Measurements from ENCODE around the gene RAPH1. TPM values are rescaled to one million over a fixed set of nuclear protein-coding genes. Genes with fewer than 3 reads are reported as not detected.

RAPH1 gene
- total RNA-seq, 1 experiment from 2014 or later: 7.0 TPM

GRCh38 chr2:203346612-203347011 is 188.5 kb downstream of the RAPH1 start:
- H3K9ac ChIP-seq (ENCODE audit: low read length): no peak overlapping the region
- H2AFZ ChIP-seq (ENCODE audit: low read length): no peak overlapping the region
- H3K27me3 ChIP-seq (ENCODE audit: low read length): no peaks in the 10 kb centered on the region
- H4K20me1 ChIP-seq (ENCODE audit: low read length): no peaks in the 10 kb centered on the region
- H3F3A ChIP-seq (ENCODE audit: low read length, unreplicated experiment): no peaks in the 10 kb centered on the region
- no peaks in the 10 kb centered on the region for H3K9me2 ChIP-seq (replicated peaks; ENCODE audit: low read length)
- no peak for TF ChIP-seq EZH2 (IDR thresholded peaks at IDR 0.05; ENCODE audit: low read length, unreplicated experiment)
- TF ChIP-seq CTCF (conservative IDR thresholded peaks at IDR 0.05; ENCODE audit: low read depth, low read length): no peak
- TF ChIP-seq EZH2phosphoT487 (IDR thresholded peaks at IDR 0.05; ENCODE audit: borderline replicate concordance, low read length): no peak
- no peak overlapping the region for H3K4me2 ChIP-seq (ENCODE audit: low read length)
- no peak overlapping the region for H3K27ac ChIP-seq (ENCODE audit: low read length)
- H3K9me3 ChIP-seq (ENCODE audit: low read length): no peaks in the 10 kb centered on the region
- H3K4me3 ChIP-seq (ENCODE audit: low read length): no peak overlapping the region
- no peak for DNase-seq
- ChIA-PET POLR2A (ENCODE audit: unreplicated experiment) (no interaction called here), CTCF (no interaction called here)
- BruUV-seq (replicated peaks): no TSS peak
- ATAC-seq: no peak
- peaks cover 91% of the 10 kb centered on the region for H3K79me2 ChIP-seq (ENCODE audit: low read length)
- intact Hi-C loops (cut with micrococcal nuclease): no loop called here
- H3K4me1 ChIP-seq (ENCODE audit: insufficient read depth, low read length): peaks cover 9% of the 10 kb centered on the region
- H3K36me3 ChIP-seq (ENCODE audit: low read depth, low read length): peaks cover 9% of the 10 kb centered on the region; the same call in 1 of the 2 replicates

DNA sequence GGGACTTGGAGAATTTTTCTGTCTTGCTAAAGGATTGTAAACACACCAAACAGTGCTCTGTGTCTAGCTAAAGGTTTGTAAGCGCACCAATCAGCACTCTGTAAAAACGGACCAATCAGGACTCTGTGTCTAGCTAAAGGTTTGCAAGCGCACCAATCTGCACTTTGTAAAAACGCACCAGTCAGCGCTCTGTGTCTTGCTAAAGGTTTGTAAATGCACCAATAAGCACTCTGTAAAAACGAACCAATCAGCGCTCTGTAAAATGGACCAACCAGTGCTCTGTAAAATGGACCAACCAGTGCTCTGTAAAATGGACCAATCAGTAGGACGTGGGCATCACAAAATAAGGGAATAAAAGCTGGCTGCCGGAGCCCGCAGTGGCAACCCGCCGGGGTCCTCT is 190.4 kb downstream of the RAPH1 start:
- no peaks in the 10 kb centered on the region for H3K27me3 ChIP-seq (ENCODE audit: low read length)
- intact Hi-C loops (cut with micrococcal nuclease): loop anchor here (5.0 kb wide), 1 partner anchor 43 kb away; no protein-coding TSS in a partner anchor
- ATAC-seq (no peak), DNase-seq (no peak)
- TF ChIP-seq EZH2 (IDR thresholded peaks at IDR 0.05; ENCODE audit: low read length, unreplicated experiment) (no peak), EZH2phosphoT487 (IDR thresholded peaks at IDR 0.05; ENCODE audit: borderline replicate concordance, low read length) (no peak)
- H2AFZ ChIP-seq (ENCODE audit: low read length): no peak overlapping the region
- H4K20me1 ChIP-seq (ENCODE audit: low read length): no peaks in the 10 kb centered on the region
- H3K9me2 ChIP-seq (replicated peaks; ENCODE audit: low read length): no peaks in the 10 kb centered on the region
- H3K9ac ChIP-seq (ENCODE audit: low read length): no peak overlapping the region
- H3K36me3 ChIP-seq (ENCODE audit: low read depth, low read length): peaks cover 7% of the 10 kb centered on the region; the same call in 1 of the 2 replicates
- BruUV-seq (replicated peaks): no TSS peak
- H3K79me2 ChIP-seq (ENCODE audit: low read length): peaks cover 80% of the 10 kb centered on the region
- no peak overlapping the region for H3K27ac ChIP-seq (ENCODE audit: low read length)
- peaks cover 8% of the 10 kb centered on the region for H3F3A ChIP-seq (ENCODE audit: low read length, unreplicated experiment)
- H3K4me2 ChIP-seq (ENCODE audit: low read length): no peak overlapping the region
- H3K4me3 ChIP-seq (ENCODE audit: low read length): no peak overlapping the region
- CTCF ChIA-PET: no interaction called here
- POLR2A ChIA-PET (ENCODE audit: unreplicated experiment): no interaction called here
- peaks cover 26% of the 10 kb centered on the region for H3K4me1 ChIP-seq (ENCODE audit: insufficient read depth, low read length)
- H3K9me3 ChIP-seq (ENCODE audit: low read length): no peaks in the 10 kb centered on the region

Other genes with a start within 250 kb of the RAPH1 start
- 37.6 and 50.7 TPM in 2 replicates for gene ABI2, start 206.9 kb downstream of the RAPH1 start, total RNA-seq (2014; rRNA removed)
- gene CD28, start 171.3 kb upstream of the RAPH1 start, total RNA-seq (2014; rRNA removed): not detected in 2 replicates